ENCODE data around the gene PLCE1.
"Not testable (repeated sequence)": the region's sequence is repeated elsewhere in the genome, so short reads cannot be mapped to it uniquely, and the experiment has no call there.

Gene PLCE1

GRCh38 chr10:93993782-93994437 is at the start of gene PLCE1:
PLCE1 (plus strand) TSS chr10:93993931; CDS start chr10:94031047, 37,116 bp downstream.
- no peak within 1 kb of the TSS for H3K27ac ChIP-seq

GRCh38 chr10:93945819-93946218 is 47.9 kb upstream of the PLCE1 start:
- Histone ChIP-seq H3K4me2 (no peak overlapping the region), H3K4me3 (no peak overlapping the region), H3K9me3 (no peaks in the 10 kb centered on the region), H3K36me3 (no peaks in the 10 kb centered on the region), H3K27me3 (no peaks in the 10 kb centered on the region), H3K4me1 (no peaks in the 10 kb centered on the region), H3K9ac (no peak overlapping the region), H3K27ac (no peak overlapping the region), H4K20me1 (no peaks in the 10 kb centered on the region)
- TF ChIP-seq Cebpa-rat (IDR thresholded peaks at IDR 0.05): no peak

More at GRCh38 chr10:93993782-93994437, at the start of gene PLCE1:
- Histone ChIP-seq H3K4me1 (no peaks in the 10 kb centered on the region), H4K20me1 (no peaks in the 10 kb centered on the region), H3K36me3 (no peaks in the 10 kb centered on the region), H3K9me3 (peaks cover 16% of the 10 kb centered on the region), H3K27me3 (no peaks in the 10 kb centered on the region), H3K4me3 (no peak within 1 kb of the TSS), H3K9ac (no peak within 1 kb of the TSS), H3K4me2 (no peak within 1 kb of the TSS)
- no peak for TF ChIP-seq Cebpa-rat (IDR thresholded peaks at IDR 0.05)

GRCh38 chr10:93947055-93947454 is 46.7 kb upstream of the PLCE1 start:
- Histone ChIP-seq H3K27me3 (no peaks in the 10 kb centered on the region), H3K4me3 (no peak overlapping the region), H3K4me1 (no peaks in the 10 kb centered on the region), H3K9me3 (no peaks in the 10 kb centered on the region), H3K27ac (no peak overlapping the region), H4K20me1 (no peaks in the 10 kb centered on the region), H3K9ac (no peak overlapping the region), H3K36me3 (no peaks in the 10 kb centered on the region), H3K4me2 (no peak overlapping the region)
- no peak for TF ChIP-seq Cebpa-rat (IDR thresholded peaks at IDR 0.05)

GRCh38 chr10:93947524-93947923 is 46.2 kb upstream of the PLCE1 start:
- H3K9ac ChIP-seq: no peak overlapping the region
- no peaks in the 10 kb centered on the region for H3K36me3 ChIP-seq
- no peaks in the 10 kb centered on the region for H3K27me3 ChIP-seq
- no peaks in the 10 kb centered on the region for H3K4me1 ChIP-seq
- no peak overlapping the region for H3K4me3 ChIP-seq
- no peak overlapping the region for H3K4me2 ChIP-seq
- TF ChIP-seq Cebpa-rat (IDR thresholded peaks at IDR 0.05): no peak
- no peak overlapping the region for H3K27ac ChIP-seq
- H4K20me1 ChIP-seq: no peaks in the 10 kb centered on the region
- H3K9me3 ChIP-seq: no peaks in the 10 kb centered on the region

- TF ChIP-seq Cebpa-rat (IDR thresholded peaks at IDR 0.05): no peak
- Histone ChIP-seq H3K4me3 (no peak overlapping the region), H3K27me3 (no peaks in the 10 kb centered on the region), H3K36me3 (no peaks in the 10 kb centered on the region), H3K9ac (no peak overlapping the region), H4K20me1 (no peaks in the 10 kb centered on the region), H3K27ac (no peak overlapping the region), H3K4me1 (no peaks in the 10 kb centered on the region), H3K9me3 (no peaks in the 10 kb centered on the region), H3K4me2 (no peak overlapping the region)
Observed at GRCh38 chr10:93951905-93952304, 41.8 kb upstream of the PLCE1 start.

GRCh38 chr10:93954299-93954698 is 39.4 kb upstream of the PLCE1 start:
- no peak overlapping the region for H3K27ac ChIP-seq
- TF ChIP-seq Cebpa-rat (IDR thresholded peaks at IDR 0.05): no peak

GRCh38 chr10:93954726-93955363 is 38.9 kb upstream of the PLCE1 start:
- no peaks in the 10 kb centered on the region; the same call in 1 of the 2 replicates for H3K36me3 ChIP-seq
- H3K9ac ChIP-seq: no peak overlapping the region
- H3K27me3 ChIP-seq: no peaks in the 10 kb centered on the region
- no peaks in the 10 kb centered on the region for H3K4me1 ChIP-seq
- no peak for TF ChIP-seq Cebpa-rat (IDR thresholded peaks at IDR 0.05)
- H4K20me1 ChIP-seq: no peaks in the 10 kb centered on the region
- no peak overlapping the region for H3K27ac ChIP-seq
- no peak overlapping the region for H3K4me2 ChIP-seq
- H3K4me3 ChIP-seq: no peak overlapping the region
- H3K9me3 ChIP-seq: no peaks in the 10 kb centered on the region

More at GRCh38 chr10:93954299-93954698, 39.4 kb upstream of the PLCE1 start:
- Histone ChIP-seq H3K4me2 (no peak overlapping the region), H4K20me1 (no peaks in the 10 kb centered on the region), H3K27me3 (no peaks in the 10 kb centered on the region), H3K4me3 (no peak overlapping the region), H3K36me3 (no peaks in the 10 kb centered on the region), H3K4me1 (no peaks in the 10 kb centered on the region), H3K9me3 (no peaks in the 10 kb centered on the region), H3K9ac (no peak overlapping the region)

GRCh38 chr10:93958834-93959233 is 34.9 kb upstream of the PLCE1 start:
- TF ChIP-seq Cebpa-rat (IDR thresholded peaks at IDR 0.05): no peak
- H3K9ac ChIP-seq: no peak overlapping the region
- H4K20me1 ChIP-seq: no peaks in the 10 kb centered on the region
- no peaks in the 10 kb centered on the region for H3K27me3 ChIP-seq
- H3K4me1 ChIP-seq: no peaks in the 10 kb centered on the region
- H3K27ac ChIP-seq: no peak overlapping the region
- H3K9me3 ChIP-seq: no peaks in the 10 kb centered on the region
- no peaks in the 10 kb centered on the region; the same call in 1 of the 2 replicates for H3K36me3 ChIP-seq
- no peak overlapping the region for H3K4me2 ChIP-seq
- no peak overlapping the region for H3K4me3 ChIP-seq

- not testable (repeated sequence) for H4K20me1 ChIP-seq, H3K4me3 ChIP-seq, H3K9ac ChIP-seq, H3K4me2 ChIP-seq, H3K4me1 ChIP-seq, H3K9me3 ChIP-seq, H3K36me3 ChIP-seq, H3K27ac ChIP-seq, H3K27me3 ChIP-seq
Observed at GRCh38 chr10:93960988-93961387, 32.7 kb upstream of the PLCE1 start.

- Histone ChIP-seq H4K20me1 (no peaks in the 10 kb centered on the region), H3K9me3 (no peaks in the 10 kb centered on the region), H3K4me3 (no peak overlapping the region), H3K36me3 (no peaks in the 10 kb centered on the region; the same call in 1 of the 2 replicates), H3K4me2 (no peak overlapping the region), H3K27ac (no peak overlapping the region), H3K27me3 (no peaks in the 10 kb centered on the region), H3K9ac (no peak overlapping the region), H3K4me1 (no peaks in the 10 kb centered on the region)
- TF ChIP-seq Cebpa-rat (IDR thresholded peaks at IDR 0.05): no peak
Observed at GRCh38 chr10:93962973-93963372, 30.8 kb upstream of the PLCE1 start.

Measured in BLaER1 (cell line).